ENCODE results near the gene BLNK. TPM values are rescaled to one million over a fixed set of nuclear protein-coding genes. Genes with fewer than 3 reads are reported as not detected.

Gene BLNK
- total RNA-seq, 1 donor: not detected

DNA sequence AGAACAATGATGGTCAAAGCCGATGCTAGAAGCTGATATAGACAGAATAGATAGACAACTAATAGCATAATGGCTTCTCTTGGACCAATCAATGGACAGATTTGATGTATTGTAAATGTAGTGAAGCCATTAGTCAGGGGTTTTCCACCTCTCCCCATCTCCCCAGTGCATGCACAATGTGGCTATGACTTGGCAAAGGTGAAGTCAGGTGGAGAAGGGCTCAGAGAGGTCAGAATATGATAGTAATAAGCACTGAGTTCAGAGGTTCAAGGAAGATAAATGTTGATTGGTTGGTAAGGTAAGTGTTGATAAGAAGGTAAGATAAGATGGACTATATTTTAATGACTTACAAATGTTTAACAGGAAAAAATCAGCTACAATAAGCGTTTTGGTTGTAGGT, 28.5 kb downstream of the BLNK start:
- H3K4me3 ChIP-seq (ENCODE audit: low read depth, low read length): no peak overlapping the region
- DNase-seq (ENCODE audit: low read depth): no peak
- TF ChIP-seq, protein P1, sequence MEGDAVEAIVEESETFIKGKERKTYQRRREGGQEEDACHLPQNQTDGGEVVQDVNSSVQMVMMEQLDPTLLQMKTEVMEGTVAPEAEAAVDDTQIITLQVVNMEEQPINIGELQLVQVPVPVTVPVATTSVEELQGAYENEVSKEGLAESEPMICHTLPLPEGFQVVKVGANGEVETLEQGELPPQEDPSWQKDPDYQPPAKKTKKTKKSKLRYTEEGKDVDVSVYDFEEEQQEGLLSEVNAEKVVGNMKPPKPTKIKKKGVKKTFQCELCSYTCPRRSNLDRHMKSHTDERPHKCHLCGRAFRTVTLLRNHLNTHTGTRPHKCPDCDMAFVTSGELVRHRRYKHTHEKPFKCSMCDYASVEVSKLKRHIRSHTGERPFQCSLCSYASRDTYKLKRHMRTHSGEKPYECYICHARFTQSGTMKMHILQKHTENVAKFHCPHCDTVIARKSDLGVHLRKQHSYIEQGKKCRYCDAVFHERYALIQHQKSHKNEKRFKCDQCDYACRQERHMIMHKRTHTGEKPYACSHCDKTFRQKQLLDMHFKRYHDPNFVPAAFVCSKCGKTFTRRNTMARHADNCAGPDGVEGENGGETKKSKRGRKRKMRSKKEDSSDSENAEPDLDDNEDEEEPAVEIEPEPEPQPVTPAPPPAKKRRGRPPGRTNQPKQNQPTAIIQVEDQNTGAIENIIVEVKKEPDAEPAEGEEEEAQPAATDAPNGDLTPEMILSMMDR (IDR thresholded peaks at IDR 0.05; ENCODE audit: insufficient read depth, low read length): no peak

DNA sequence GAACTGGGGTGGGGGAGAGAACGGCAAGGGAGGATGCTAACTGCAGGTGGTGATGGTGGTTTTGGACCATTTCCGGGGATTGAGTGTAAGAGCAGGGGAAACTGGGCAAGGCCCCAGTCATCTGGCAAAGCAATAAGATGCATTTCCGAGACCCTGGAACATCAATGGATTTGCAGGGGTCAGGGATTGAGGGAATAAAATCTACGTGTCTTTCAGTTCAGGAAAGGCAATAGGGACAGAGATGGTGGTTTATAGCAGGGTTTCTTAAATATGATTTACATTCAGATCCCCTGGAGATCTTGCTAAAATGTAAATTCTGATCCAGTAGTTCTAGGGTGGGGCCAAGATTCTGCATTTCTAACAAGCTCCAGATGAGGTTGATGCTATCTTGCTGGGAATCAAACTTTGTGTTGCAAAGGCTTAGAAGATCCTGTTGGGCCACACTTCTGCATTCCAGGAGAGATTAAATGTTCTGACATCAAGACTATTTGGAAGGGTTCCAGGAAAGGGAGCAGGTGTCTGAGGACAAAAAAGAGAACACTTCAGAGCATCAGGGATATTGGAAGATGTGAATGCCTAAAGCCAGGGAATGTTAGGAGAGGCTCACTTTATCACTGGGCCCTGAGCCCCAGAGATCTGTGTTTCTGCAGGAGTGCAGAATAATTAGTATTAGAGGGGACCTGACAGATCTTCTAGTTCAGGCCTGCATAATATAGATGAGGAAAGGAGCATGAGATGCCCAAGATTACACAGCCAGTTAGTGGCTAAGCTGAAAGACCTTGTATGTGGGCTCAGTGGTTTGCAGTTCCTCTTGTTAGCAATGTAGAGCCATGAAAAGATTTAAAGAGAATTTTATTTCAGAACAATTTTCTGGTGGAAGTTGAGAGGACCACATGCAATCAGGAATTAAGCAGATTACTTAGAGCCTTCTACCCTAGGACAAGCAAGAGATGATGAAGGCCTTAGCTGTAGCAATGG, 32.4 kb downstream of the BLNK start:
- no peak overlapping the region for H3K4me3 ChIP-seq (ENCODE audit: low read depth, low read length)
- TF ChIP-seq, protein P1 (IDR thresholded peaks at IDR 0.05; ENCODE audit: insufficient read depth, low read length): no peak
- no peak for DNase-seq (ENCODE audit: low read depth)

DNA sequence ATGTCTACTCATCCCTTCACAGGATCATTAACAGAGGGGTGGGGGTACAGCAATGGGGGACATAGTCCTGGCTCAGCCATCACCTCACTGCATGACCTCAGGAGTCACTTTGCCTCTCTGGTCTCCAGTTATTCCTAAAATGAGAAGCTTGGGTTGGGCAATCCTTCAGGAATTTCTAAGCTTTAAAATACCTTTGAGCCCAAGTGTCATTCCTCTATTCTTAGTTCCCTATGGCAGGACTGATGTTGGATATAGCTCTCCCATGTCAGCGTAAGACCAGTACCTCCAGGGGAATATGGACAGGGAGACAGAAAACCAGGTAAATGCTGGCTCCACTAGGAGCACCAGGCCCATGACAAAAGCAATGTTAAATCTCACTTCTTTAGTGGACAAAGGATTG, 34.5 kb downstream of the BLNK start:
- TF ChIP-seq, protein P1 (IDR thresholded peaks at IDR 0.05; ENCODE audit: insufficient read depth, low read length): no peak
- DNase-seq (ENCODE audit: low read depth): no peak
- no peak overlapping the region for H3K4me3 ChIP-seq (ENCODE audit: low read depth, low read length)

DNA sequence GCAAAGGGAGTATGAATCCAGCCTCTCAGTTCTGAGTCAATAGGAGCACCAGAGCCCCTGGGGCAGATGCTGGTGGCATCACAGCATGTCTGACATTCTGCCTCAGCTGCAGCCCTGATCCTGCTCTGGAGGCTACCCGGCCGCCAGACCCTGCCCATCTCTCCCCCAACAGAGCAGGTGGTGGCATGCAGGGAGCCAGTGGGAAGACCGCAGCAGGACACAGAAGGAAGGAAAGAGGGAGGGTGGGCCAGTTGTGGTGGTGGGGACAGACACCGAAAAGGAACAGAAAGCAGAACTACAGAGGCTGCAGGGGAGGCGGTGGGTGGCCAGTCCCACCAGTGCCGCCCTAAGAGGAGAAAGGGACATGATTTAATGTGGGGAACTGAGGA, 35.3 kb downstream of the BLNK start:
- no peak for DNase-seq (ENCODE audit: low read depth)
- TF ChIP-seq, protein P1 (IDR thresholded peaks at IDR 0.05; ENCODE audit: insufficient read depth, low read length): no peak
- H3K4me3 ChIP-seq (ENCODE audit: low read depth, low read length): no peak overlapping the region

- DNase-seq (ENCODE audit: low read depth): no peak
- H3K4me3 ChIP-seq (ENCODE audit: low read depth, low read length): no peak overlapping the region
- TF ChIP-seq, protein P1 (IDR thresholded peaks at IDR 0.05; ENCODE audit: insufficient read depth, low read length): no peak
Measured at GRCh38 chr10:96235326-96236089, 35.9 kb downstream of the BLNK start.

DNA sequence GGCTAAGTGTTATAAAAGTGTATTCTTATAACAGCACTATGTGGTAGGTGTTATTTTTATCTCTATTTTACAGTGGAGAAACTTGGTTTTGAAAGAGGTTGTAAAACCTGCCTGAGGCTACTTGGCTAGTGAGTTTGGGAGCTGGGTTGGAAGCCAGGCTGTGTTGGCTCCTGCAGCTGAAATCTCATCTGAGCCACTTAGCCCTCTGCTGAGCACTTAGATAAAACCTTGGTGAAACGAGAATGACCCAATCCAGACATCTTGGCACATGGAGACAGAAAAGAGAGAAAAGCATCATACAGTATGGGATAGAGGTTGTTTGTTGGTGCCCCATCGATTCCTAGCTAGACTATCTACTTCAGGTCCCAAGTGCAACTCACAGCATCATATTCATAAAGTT, 37.4 kb downstream of the BLNK start:
- no peak overlapping the region for H3K4me3 ChIP-seq (ENCODE audit: low read depth, low read length)
- TF ChIP-seq, protein P1 (IDR thresholded peaks at IDR 0.05; ENCODE audit: insufficient read depth, low read length): no peak
- DNase-seq (ENCODE audit: low read depth): no peak

All from fibroblast of the aortic adventitia (primary cell).